ENCODE results near the gene RAPSN.

The RAPSN gene

DNA sequence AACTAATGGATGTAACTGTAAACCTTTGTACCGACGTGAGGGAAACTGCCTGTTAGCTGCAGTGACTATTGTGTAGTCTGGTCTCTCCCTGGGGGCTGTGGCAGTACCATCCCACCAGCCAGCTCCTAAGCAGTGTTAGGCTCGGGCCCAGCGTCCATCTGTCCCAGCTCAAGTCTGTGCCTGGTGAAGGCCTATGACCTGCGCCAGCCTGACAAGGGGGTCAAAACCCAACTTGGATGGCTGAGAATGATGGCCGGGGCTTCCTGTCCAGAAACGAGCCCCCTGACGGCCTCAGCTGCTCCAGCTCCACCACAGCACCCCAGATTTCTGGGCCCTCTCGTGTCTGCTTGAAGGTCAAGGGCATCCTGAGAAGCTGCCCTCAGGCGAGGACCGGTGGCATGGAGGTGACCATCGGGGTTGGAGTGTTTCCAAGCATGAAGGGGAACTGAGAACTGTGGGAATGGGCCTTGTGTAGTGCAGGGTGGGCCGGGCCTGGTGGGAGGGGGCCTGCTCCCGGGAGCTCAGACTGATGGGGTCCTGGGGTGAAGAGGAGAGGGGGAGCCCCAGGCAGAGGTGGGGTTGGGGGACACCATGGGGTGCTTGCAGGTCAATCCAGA, 56.3 kb downstream of the RAPSN start:
- DNase-seq: no peak

DNA sequence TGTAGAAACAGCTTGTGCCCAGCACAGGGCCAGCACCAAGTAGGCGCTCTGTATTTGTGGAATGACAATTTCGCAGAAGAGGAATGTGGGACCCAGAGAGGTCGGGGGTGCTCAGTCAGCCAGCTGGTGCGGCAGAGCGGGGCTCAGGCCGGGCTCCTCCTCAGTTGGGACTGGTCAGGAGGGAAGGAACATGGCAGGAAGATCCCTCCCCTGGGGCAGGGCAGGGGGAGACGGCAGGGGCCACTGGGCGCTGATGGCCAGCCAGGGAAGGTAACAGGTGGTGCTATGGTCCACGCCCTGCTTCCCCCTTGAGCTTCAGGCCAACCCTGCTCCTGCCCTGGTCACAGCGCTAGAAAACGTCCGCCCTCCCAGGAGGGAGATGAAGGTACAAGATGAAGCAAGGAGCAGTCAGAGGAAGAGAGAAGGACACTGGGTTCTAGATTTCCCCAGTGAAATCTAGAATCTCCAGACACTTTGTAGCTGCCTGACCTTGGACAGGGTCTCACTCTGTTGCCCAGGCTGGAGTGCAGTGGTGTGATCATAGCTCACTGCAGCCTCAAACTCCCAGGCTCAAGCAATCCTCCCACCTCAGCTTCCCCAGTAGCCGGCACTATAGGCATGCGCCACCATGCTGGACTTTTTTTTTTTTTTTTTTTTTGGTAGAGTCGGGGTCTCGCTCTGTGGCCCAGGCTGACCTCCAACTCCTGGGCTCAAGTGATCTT, 57.1 kb downstream of the RAPSN start:
- no peak for DNase-seq

DNA sequence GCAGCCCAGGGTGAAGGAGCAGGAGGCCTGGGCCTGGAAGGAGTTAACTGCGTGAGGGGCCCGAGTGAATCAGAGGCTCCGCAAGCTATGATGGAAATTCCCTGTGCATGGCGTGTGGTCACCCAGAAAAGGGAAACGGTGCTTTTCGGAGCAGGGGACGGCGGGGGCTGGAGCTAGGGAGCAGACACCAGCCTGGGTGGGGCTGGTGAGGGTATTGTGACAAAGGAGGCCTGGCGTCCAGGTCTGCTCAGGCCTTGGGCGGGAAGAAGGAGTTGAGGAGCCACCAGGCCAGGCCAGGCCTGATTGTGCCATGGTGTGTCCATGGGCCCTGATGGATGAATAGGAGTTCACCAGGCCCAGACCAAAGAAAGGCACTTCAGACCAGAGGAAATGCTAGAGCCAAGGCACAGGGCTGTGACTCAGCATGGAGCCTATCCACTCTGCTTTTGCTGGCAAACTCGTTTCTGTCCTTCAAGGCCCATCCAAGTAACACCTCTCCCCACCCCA, 57.8 kb downstream of the RAPSN start:
- DNase-seq: peak in 2 of 58 donors; percentile 39 to 41

DNA sequence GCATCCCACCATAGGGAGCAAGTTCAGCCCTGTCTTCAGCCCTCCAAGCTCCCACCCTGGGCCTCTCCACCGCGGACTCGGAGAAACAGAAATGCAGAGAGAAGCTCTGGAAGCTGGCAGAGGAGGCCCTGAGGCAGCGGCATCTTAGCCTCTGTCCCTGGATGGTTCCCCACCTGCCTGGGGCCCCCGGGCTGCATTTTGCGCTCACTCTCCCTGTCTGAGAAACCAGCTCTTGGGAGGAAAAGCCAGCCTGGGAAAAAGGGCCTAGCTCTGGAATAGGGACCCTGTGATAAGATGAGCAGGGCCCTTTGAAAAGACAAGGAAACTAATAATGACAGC, 58.5 kb downstream of the RAPSN start:
- no peak for DNase-seq

DNA sequence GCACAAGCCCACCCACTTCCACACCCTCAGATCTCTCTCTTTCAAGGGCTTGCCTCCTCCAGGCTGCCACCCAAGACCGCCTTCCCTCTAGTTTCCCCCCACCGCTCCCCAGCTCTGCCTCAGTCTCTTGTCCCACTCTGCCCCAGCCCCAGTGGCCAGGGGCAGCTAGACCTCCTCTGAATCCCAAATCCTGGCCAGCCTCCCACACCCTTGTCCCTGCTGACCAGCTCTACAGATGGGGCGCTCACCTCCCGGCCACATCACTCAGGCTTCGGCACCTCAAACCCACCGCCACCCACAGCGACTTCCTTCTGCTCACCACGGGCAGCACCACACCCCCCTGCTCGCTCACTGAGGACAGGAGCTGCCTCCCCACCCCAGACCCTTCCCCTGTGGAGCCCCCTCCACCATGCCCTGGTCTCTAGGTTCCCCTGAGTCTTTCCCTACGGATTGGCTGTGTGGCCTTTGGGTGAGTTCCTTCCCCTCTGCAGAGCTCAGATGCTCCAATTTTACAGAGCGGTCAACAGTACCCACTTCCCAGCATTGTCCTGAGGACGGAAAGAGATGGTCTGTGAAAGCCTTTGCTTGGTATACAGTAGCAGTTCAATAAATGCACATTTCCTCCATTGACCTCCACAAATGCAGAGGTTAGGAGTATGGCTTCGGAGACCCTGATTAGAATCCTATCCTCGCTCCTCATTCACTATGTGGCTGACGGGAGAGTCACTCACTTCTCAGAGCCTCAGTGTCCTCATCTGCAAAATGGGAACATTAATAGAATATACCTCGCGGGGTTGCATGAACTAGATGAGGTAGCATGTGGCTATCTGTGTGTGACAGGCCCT, 59.1 kb downstream of the RAPSN start:
- DNase-seq: no peak

DNA sequence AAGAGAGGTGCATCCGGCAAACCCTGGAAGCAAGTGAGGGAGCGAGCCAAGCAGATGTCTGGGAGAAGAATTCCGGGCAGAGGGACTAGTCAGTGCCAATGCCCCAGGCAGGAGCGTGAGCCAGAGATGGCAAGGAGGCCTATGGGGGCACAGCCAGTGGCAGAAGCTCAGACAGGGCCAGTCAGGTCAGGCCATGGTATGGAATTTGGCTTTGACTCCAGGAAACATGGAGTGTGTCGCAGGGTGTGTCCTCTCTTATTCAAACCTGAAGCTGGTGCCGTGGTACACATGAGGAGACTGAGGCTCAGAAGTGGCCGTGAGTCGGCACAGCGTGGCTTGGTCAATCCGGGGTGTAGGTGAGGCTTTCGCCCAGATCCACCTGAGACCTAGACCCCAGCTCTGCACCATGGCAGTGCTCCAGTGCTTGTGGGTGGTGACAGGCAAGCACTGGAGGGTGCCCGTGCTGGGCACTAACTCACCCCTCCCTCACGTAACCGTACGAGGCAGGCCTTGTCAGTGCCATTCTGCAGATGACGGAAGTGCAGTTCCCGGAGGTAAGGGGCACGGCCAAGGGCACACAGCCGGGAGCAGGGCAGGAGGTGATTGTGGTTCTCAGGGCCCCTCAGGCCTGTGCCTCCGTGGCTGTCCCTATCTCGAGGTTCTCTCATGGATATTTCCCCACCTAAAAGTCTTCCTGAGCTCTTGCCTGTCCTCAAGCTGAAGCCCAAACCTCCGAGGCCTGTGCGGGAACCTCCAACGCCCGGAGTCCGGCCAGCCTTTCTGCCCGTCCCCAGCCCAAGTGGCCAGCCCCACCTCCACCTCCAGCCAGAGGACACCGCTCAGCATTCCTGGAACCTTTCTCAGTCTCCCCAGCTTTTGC, 60.0 kb downstream of the RAPSN start:
- DNase-seq: no peak

DNA sequence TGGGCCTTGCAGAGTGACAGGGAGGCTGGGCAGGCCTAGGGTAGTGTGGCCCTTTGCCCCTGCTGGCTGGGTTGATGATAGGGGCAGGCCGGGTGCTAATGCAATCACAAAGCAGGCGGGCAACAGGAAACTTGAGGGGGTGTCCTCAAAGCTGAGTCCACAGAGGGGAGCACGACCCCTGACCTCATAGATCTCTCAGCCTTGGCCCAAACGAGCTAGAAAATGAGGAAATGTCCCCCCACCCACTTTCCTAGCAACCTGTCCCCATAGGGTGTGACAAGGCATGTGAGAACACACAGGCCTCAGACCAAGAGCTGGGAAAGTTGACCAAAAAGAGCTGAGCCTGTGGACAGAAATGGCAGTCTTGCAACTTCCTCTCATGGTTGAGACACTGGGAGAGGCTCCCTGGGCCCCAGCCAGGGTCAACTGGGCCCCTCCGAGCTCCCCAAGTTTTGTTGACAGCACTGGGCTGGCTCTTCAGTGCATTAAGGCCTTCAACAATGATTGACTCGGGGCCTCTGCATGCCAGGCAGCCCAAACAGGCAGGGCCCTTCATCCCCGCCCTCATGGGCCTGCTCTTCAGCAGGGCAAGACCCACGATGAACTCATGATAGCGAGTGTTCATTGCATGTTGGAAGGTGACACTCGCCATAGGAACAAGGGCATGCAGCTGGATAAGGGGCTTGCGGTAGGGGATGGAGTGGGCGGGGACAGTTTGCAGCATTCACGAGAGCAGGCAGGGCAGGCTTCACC, 60.8 kb downstream of the RAPSN start:
- DNase-seq: no peak
